Activated CD8-positive, alpha-beta memory T cell treated with anti-CD3 and anti-CD28 coated beads, Interleukin-2, amount 10 ng/mL, durations not matched to agents 7 days and 5 days (primary cell): ENCODE measurements around the gene FPR2. TPM values are rescaled to one million over a fixed set of nuclear protein-coding genes. Genes with fewer than 3 reads are reported as not detected.
"Not testable (repeated sequence)": the region's sequence is repeated elsewhere in the genome, so short reads cannot be mapped to it uniquely, and the experiment has no call there.

Experiments used
- ATAC-seq: fragments of 150-1000 bp; cut with Tn5 transposase; one replicate; pipeline ENCODE4 v1.10.0; 2021; ENCODE audit warnings: moderate library complexity
- CTCF ChIA-PET: fragments of 350-600 bp; sonication (Branson Sonifier 250); formaldehyde crosslinking; loops from one replicate; lab custom pipeline; 2021; ENCODE audit warnings: antibody characterized with exemption; lab: Charles Lee
- DNase-seq: peaks from one replicate; pipeline ENCODE4 v3.0.0-alpha.2; 2020
- H3K27ac Mint-ChIP-seq: one replicate; pipeline ENCODE4 v1.8.0; 2021; ENCODE audit warnings: mild to moderate bottlenecking, mixed read lengths
- H3K27me3 Mint-ChIP-seq: one replicate; pipeline ENCODE4 v1.8.0; 2021; ENCODE audit warnings: mixed read lengths
- H3K36me3 Mint-ChIP-seq: one replicate; pipeline ENCODE4 v1.8.0; 2021; ENCODE audit warnings: mild to moderate bottlenecking, mixed read lengths
- H3K4me1 Mint-ChIP-seq: one replicate; pipeline ENCODE4 v1.8.0; 2021; ENCODE audit warnings: mixed read lengths
- H3K4me3 Mint-ChIP-seq: one replicate; pipeline ENCODE4 v1.8.0; 2021; ENCODE audit warnings: mild to moderate bottlenecking, moderate library complexity, mixed read lengths
- H3K9me3 Mint-ChIP-seq: one replicate; pipeline ENCODE4 v1.8.0; 2022; ENCODE audit warnings: low read depth, mixed read lengths
- total RNA-seq, 2 experiments: library from RNA; stranded (reverse); gene quantifications; one replicate each; pipeline ENCODE4 v1.2.3, GENCODE V29; 2021

FPR2 gene
- total RNA-seq, 2 experiments from 2014 or later: not detected

- CTCF ChIA-PET: no interaction called here
These were observed 31.2 kb upstream of the FPR2 start for GRCh38 chr19:51729781-51730180.

GRCh38 chr19:51733742-51734522 lies 27.0 kb upstream of the FPR2 start:
- DNase-seq (no peak), ATAC-seq (no peak)
- no peak overlapping the region for H3K27ac Mint-ChIP-seq
- peaks cover under 1% of the 10 kb centered on the region for H3K9me3 Mint-ChIP-seq
- no peaks in the 10 kb centered on the region for H3K4me1 Mint-ChIP-seq
- CTCF ChIA-PET: no interaction called here
- no peaks in the 10 kb centered on the region for H3K27me3 Mint-ChIP-seq
- peaks cover 2% of the 10 kb centered on the region for H3K36me3 Mint-ChIP-seq
- no peak overlapping the region for H3K4me3 Mint-ChIP-seq

More at GRCh38 chr19:51729781-51730180, 31.2 kb upstream of the FPR2 start:
- ATAC-seq (no peak), DNase-seq (no peak)
- Mint-ChIP-seq H3K36me3 (peaks cover 2% of the 10 kb centered on the region), H3K4me3 (no peak overlapping the region), H3K27ac (no peak overlapping the region), H3K9me3 (peaks cover 2% of the 10 kb centered on the region), H3K4me1 (no peaks in the 10 kb centered on the region), H3K27me3 (peaks cover 2% of the 10 kb centered on the region)

GRCh38 chr19:51735759-51736449 lies 25.1 kb upstream of the FPR2 start:
- H3K27ac Mint-ChIP-seq: no peak overlapping the region
- DNase-seq (no peak), ATAC-seq (no peak)
- no peaks in the 10 kb centered on the region for H3K4me1 Mint-ChIP-seq
- no peaks in the 10 kb centered on the region for H3K36me3 Mint-ChIP-seq
- no peak overlapping the region for H3K4me3 Mint-ChIP-seq
- CTCF ChIA-PET: no interaction called here
- H3K9me3 Mint-ChIP-seq: no peaks in the 10 kb centered on the region
- no peaks in the 10 kb centered on the region for H3K27me3 Mint-ChIP-seq

- no peaks in the 10 kb centered on the region for H3K36me3 Mint-ChIP-seq
- CTCF ChIA-PET: no interaction called here
- ATAC-seq (no peak), DNase-seq (no peak)
- no peaks in the 10 kb centered on the region for H3K27me3 Mint-ChIP-seq
- H3K27ac Mint-ChIP-seq: no peak overlapping the region
- H3K9me3 Mint-ChIP-seq: no peaks in the 10 kb centered on the region
- H3K4me3 Mint-ChIP-seq: no peak overlapping the region
- no peaks in the 10 kb centered on the region for H3K4me1 Mint-ChIP-seq
These were observed 23.6 kb upstream of the FPR2 start for GRCh38 chr19:51737389-51737788.

GRCh38 chr19:51737924-51738323 lies 23.1 kb upstream of the FPR2 start:
- ATAC-seq (no peak), DNase-seq (no peak)
- CTCF ChIA-PET: no interaction called here
- H3K36me3 Mint-ChIP-seq: no peaks in the 10 kb centered on the region
- no peaks in the 10 kb centered on the region for H3K4me1 Mint-ChIP-seq
- no peak overlapping the region for H3K4me3 Mint-ChIP-seq
- H3K27me3 Mint-ChIP-seq: no peaks in the 10 kb centered on the region
- H3K27ac Mint-ChIP-seq: no peak overlapping the region
- H3K9me3 Mint-ChIP-seq: no peaks in the 10 kb centered on the region

- H3K27ac Mint-ChIP-seq, H3K9me3 Mint-ChIP-seq, H3K4me1 Mint-ChIP-seq, ATAC-seq, DNase-seq, H3K4me3 Mint-ChIP-seq, H3K36me3 Mint-ChIP-seq, CTCF ChIA-PET, H3K27me3 Mint-ChIP-seq: not testable (repeated sequence)
These were observed 22.5 kb upstream of the FPR2 start for GRCh38 chr19:51738523-51738922.

- Mint-ChIP-seq H3K4me3 (no peak overlapping the region), H3K9me3 (no peaks in the 10 kb centered on the region), H3K27ac (no peak overlapping the region), H3K4me1 (no peaks in the 10 kb centered on the region), H3K27me3 (no peaks in the 10 kb centered on the region), H3K36me3 (no peaks in the 10 kb centered on the region)
- ATAC-seq: no peak
- DNase-seq: no peak
- CTCF ChIA-PET: no interaction called here
These were observed 21.3 kb upstream of the FPR2 start for GRCh38 chr19:51739466-51740213.

GRCh38 chr19:51740356-51740755 lies 20.6 kb upstream of the FPR2 start:
- Mint-ChIP-seq H3K4me3 (no peak overlapping the region), H3K27ac (no peak overlapping the region), H3K36me3 (no peaks in the 10 kb centered on the region), H3K27me3 (no peaks in the 10 kb centered on the region), H3K9me3 (no peaks in the 10 kb centered on the region), H3K4me1 (no peaks in the 10 kb centered on the region)
- no peak for ATAC-seq
- CTCF ChIA-PET: no interaction called here
- no peak for DNase-seq

- no peaks in the 10 kb centered on the region for H3K36me3 Mint-ChIP-seq
These were observed 18.2 kb upstream of the FPR2 start for GRCh38 chr19:51742789-51743188.

GRCh38 chr19:51743405-51743804 lies 17.6 kb upstream of the FPR2 start:
- no peaks in the 10 kb centered on the region for H3K27me3 Mint-ChIP-seq
- H3K27ac Mint-ChIP-seq: no peak overlapping the region
- no peaks in the 10 kb centered on the region for H3K36me3 Mint-ChIP-seq
- no peak for DNase-seq
- ATAC-seq: no peak
- CTCF ChIA-PET: no interaction called here
- H3K9me3 Mint-ChIP-seq: peaks cover 3% of the 10 kb centered on the region
- H3K4me1 Mint-ChIP-seq: no peaks in the 10 kb centered on the region
- H3K4me3 Mint-ChIP-seq: no peak overlapping the region

More at GRCh38 chr19:51742789-51743188, 18.2 kb upstream of the FPR2 start:
- Mint-ChIP-seq H3K9me3 (peaks cover 3% of the 10 kb centered on the region), H3K4me3 (no peak overlapping the region), H3K4me1 (no peaks in the 10 kb centered on the region), H3K27me3 (no peaks in the 10 kb centered on the region), H3K27ac (no peak overlapping the region)
- CTCF ChIA-PET: interaction anchor here (0.9 kb wide), 1 partner anchor 35 kb away, joined by 3 read pairs; no protein-coding TSS in a partner anchor
- ATAC-seq (no peak), DNase-seq (no peak)

- no peaks in the 10 kb centered on the region for H3K27me3 Mint-ChIP-seq
- H3K4me1 Mint-ChIP-seq: no peaks in the 10 kb centered on the region
- H3K4me3 Mint-ChIP-seq: no peak overlapping the region
- peaks cover 8% of the 10 kb centered on the region for H3K9me3 Mint-ChIP-seq
- ATAC-seq (no peak), DNase-seq (no peak)
- CTCF ChIA-PET: no interaction called here
- no peak overlapping the region for H3K27ac Mint-ChIP-seq
- no peaks in the 10 kb centered on the region for H3K36me3 Mint-ChIP-seq
These were observed 14.2 kb upstream of the FPR2 start for GRCh38 chr19:51746731-51747130.

- Mint-ChIP-seq H3K27me3 (no peaks in the 10 kb centered on the region), H3K36me3 (no peaks in the 10 kb centered on the region), H3K4me3 (no peak overlapping the region), H3K9me3 (peaks cover 8% of the 10 kb centered on the region), H3K27ac (no peak overlapping the region), H3K4me1 (no peaks in the 10 kb centered on the region)
- DNase-seq (no peak), ATAC-seq (no peak)
- CTCF ChIA-PET: no interaction called here
These were observed 11.0 kb upstream of the FPR2 start for GRCh38 chr19:51749979-51750378.

- Mint-ChIP-seq H3K36me3 (no peaks in the 10 kb centered on the region), H3K4me3 (no peak overlapping the region), H3K9me3 (peaks cover 8% of the 10 kb centered on the region), H3K4me1 (no peaks in the 10 kb centered on the region), H3K27me3 (no peaks in the 10 kb centered on the region), H3K27ac (no peak overlapping the region)
- ATAC-seq (no peak), DNase-seq (no peak)
- CTCF ChIA-PET: interaction anchor here (0.6 kb wide), 1 partner anchor 12 kb away, joined by 3 read pairs; no protein-coding TSS in a partner anchor
These were observed 10.4 kb upstream of the FPR2 start for GRCh38 chr19:51750400-51751094.
